Type B pancreatic cell (in vitro differentiated cells): ENCODE measurements around the gene SLC25A26. TPM values are rescaled to one million over a fixed set of nuclear protein-coding genes. Genes with fewer than 3 reads are reported as not detected.
"Not testable (repeated sequence)": the region's sequence is repeated elsewhere in the genome, so short reads cannot be mapped to it uniquely, and the experiment has no call there.

Source experiments
- DNase-seq: peaks from one replicate; pipeline ENCODE4 v3.0.0; 2021; ENCODE audit warnings: mixed read lengths; ENCODE audit not compliant: unreplicated experiment; ENCODE audit errors: extremely low spot score
- H3K27ac Mint-ChIP-seq: 2 replicates; pipeline ENCODE4 v1.8.0; 2021; ENCODE audit warnings: mild to moderate bottlenecking, mixed read lengths
- H3K27me3 Mint-ChIP-seq: 2 replicates; pipeline ENCODE4 v1.8.0; 2021; ENCODE audit warnings: mixed read lengths
- H3K36me3 Mint-ChIP-seq: 2 replicates; pipeline ENCODE4 v1.8.0; 2021; ENCODE audit warnings: mixed read lengths
- H3K4me1 Mint-ChIP-seq: one replicate; pipeline ENCODE4 v1.8.0; 2021; ENCODE audit warnings: mixed read lengths; ENCODE audit not compliant: unreplicated experiment
- H3K4me3 Mint-ChIP-seq: 2 replicates; pipeline ENCODE4 v1.8.0; 2021; ENCODE audit warnings: mild to moderate bottlenecking, mixed read lengths
- H3K9me3 Mint-ChIP-seq: 2 replicates; pipeline ENCODE4 v1.8.0; 2021; ENCODE audit warnings: mixed read lengths
- total RNA-seq: library from RNA; stranded (reverse); gene quantifications from 2 replicates; pipeline ENCODE4 v1.2.1, GENCODE V29; 2021; ENCODE audit warnings: low replicate concordance
- TF ChIP-seq, protein P1 (sequence below): fragments of 200-600 bp; sonication (generic); conservative IDR thresholded peaks from 2 replicates; pipeline ENCODE4 v1.5.0; 2021; ENCODE audit warnings: antibody characterized with exemption, mild to moderate bottlenecking

The SLC25A26 gene
- total RNA-seq, 1 donor from 2014 or later, result 13.4 TPM

DNA sequence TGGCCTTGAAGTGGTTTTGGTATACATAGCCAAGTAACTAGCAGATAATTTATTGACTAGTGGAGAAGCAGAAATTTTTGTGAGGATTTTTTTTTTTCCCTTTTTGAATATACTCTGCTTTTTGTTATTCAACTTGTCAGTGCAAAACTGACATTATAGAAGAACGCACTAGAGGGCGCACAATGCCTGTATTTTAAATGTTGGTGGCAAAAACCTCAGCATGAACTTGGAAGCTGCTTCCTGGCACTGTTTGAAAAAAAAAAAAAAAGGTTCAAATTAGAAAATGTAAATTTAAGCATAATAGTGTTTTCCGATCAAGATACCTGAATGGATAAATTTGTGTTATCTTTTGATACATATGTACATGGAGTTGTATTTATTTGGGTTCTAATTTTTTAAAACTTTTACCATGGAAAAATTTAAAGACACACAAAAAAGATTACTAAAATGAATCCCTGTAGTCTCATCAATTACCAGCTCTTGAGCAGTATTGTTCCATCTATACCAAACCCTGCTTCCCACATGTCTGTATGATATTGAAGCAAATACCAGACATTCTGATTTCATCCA, 56.0 kb downstream of the SLC25A26 start:
- Mint-ChIP-seq H3K9me3 (no peaks in the 10 kb centered on the region), H3K27ac (no peak overlapping the region), H3K4me1 (peaks cover 11% of the 10 kb centered on the region), H3K27me3 (no peaks in the 10 kb centered on the region), H3K4me3 (no peak overlapping the region), H3K36me3 (peaks cover 5% of the 10 kb centered on the region)
- no peak for DNase-seq
- TF ChIP-seq, protein P1, sequence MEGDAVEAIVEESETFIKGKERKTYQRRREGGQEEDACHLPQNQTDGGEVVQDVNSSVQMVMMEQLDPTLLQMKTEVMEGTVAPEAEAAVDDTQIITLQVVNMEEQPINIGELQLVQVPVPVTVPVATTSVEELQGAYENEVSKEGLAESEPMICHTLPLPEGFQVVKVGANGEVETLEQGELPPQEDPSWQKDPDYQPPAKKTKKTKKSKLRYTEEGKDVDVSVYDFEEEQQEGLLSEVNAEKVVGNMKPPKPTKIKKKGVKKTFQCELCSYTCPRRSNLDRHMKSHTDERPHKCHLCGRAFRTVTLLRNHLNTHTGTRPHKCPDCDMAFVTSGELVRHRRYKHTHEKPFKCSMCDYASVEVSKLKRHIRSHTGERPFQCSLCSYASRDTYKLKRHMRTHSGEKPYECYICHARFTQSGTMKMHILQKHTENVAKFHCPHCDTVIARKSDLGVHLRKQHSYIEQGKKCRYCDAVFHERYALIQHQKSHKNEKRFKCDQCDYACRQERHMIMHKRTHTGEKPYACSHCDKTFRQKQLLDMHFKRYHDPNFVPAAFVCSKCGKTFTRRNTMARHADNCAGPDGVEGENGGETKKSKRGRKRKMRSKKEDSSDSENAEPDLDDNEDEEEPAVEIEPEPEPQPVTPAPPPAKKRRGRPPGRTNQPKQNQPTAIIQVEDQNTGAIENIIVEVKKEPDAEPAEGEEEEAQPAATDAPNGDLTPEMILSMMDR, result peak; percentile 90

DNA sequence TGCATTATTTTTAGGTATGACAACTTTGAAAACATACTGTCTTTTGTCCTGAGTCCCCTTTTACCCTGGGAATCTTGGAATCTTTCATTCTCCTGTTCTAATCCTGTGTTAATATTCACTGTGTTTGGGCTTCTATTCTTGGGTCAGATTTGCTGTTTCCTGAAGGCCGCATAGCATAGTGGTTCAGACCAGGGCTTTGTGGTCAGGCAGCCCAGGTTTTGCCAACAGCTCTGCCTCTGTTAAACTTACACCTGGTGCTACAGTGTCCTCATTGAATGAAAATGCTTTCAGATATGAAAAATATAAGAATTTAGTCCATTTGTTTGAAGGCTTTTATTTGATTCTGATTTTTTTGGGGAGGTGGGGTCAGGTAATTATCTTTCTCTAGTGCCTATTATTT, 58.4 kb downstream of the SLC25A26 start:
- H3K27ac Mint-ChIP-seq, result no peak overlapping the region
- H3K4me1 Mint-ChIP-seq, result peaks cover 11% of the 10 kb centered on the region
- TF ChIP-seq, protein P1, result no peak
- no peaks in the 10 kb centered on the region for H3K27me3 Mint-ChIP-seq
- H3K36me3 Mint-ChIP-seq, result no peaks in the 10 kb centered on the region
- DNase-seq, result no peak
- H3K4me3 Mint-ChIP-seq, result no peak overlapping the region
- H3K9me3 Mint-ChIP-seq, result no peaks in the 10 kb centered on the region

DNA sequence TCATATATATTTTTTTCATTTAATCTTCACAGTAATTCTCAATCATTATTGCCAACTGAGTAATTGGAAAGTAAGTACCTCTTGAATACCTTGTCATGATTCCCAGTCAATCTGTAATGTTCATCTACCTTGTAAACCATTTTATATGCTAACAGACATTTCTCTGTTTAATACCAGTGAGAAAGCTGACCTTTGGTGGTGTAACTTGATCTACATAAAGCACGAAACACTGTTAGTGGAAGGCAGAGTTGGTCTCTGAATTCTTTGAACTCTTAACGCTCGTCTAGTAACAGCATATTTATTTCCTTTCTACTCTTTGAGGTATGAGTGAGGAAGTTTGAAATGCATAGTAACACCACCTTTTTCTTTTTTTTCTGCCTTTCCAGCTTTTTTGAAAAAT, 59.5 kb downstream of the SLC25A26 start:
- H3K27me3 Mint-ChIP-seq, result no peaks in the 10 kb centered on the region
- H3K27ac Mint-ChIP-seq, result no peak overlapping the region
- no peaks in the 10 kb centered on the region for H3K36me3 Mint-ChIP-seq

GRCh38 chr3:66291922-66292321, 71.1 kb downstream of the SLC25A26 start:
- not testable (repeated sequence) for H3K27ac Mint-ChIP-seq, H3K4me1 Mint-ChIP-seq, H3K9me3 Mint-ChIP-seq, H3K4me3 Mint-ChIP-seq, DNase-seq, H3K27me3 Mint-ChIP-seq, H3K36me3 Mint-ChIP-seq

More for the DNA sequence above, 59.5 kb downstream of the SLC25A26 start:
- H3K9me3 Mint-ChIP-seq, result no peaks in the 10 kb centered on the region
- no peak for DNase-seq
- TF ChIP-seq, protein P1, result no peak
- H3K4me1 Mint-ChIP-seq, result peaks cover 11% of the 10 kb centered on the region
- no peak overlapping the region for H3K4me3 Mint-ChIP-seq

GRCh38 chr3:66297260-66297873, 76.6 kb downstream of the SLC25A26 start:
- DNase-seq, result no peak
- H3K9me3 Mint-ChIP-seq, result no peaks in the 10 kb centered on the region
- no peaks in the 10 kb centered on the region for H3K36me3 Mint-ChIP-seq
- H3K4me1 Mint-ChIP-seq, result peaks cover 29% of the 10 kb centered on the region
- H3K4me3 Mint-ChIP-seq, result no peak overlapping the region
- TF ChIP-seq, protein P1, result no peak
- no peaks in the 10 kb centered on the region for H3K27me3 Mint-ChIP-seq
- no peak overlapping the region for H3K27ac Mint-ChIP-seq

GRCh38 chr3:66297900-66298299, 77.1 kb downstream of the SLC25A26 start:
- Mint-ChIP-seq H3K4me1 (peaks cover 29% of the 10 kb centered on the region), H3K4me3 (no peak overlapping the region), H3K27ac (no peak overlapping the region), H3K27me3 (no peaks in the 10 kb centered on the region), H3K36me3 (no peaks in the 10 kb centered on the region), H3K9me3 (no peaks in the 10 kb centered on the region)
- DNase-seq, result no peak
- TF ChIP-seq, protein P1, result no peak
